Germinal center (tissue), 1 donor: ENCODE measurements around the gene ELMO2.

ENCODE experiments used
- DNase-seq: peaks from one replicate; pipeline ENCODE4 v3.0.0; 2012; ENCODE audit warnings: mixed read lengths, low spot score

The ELMO2 gene

DNA sequence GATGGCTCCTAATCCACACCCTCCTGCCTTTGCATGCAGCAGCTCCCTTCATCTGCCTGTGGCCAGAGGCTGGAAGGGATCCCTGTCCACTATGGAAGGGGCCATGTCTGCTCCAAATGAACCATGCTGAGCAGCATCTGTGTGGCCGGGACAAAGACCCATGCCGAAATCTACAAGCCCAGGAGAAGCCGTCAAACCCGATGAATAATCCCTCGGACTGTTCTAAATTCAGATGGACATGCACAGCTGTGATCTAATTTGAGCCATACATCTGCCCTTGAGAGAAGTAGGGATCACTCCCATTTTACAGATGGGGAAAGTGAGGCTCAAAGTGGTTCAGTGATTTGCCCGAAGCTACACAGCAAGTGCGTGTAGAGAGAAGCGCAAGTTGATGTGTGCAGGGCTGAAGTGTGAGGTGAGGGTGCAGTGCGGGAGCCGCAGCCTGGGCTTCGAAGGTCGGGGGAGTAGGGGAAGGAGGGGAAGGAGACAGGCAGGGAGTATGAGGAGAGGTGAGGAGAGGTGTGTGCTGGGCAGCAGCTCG, 75.5 kb downstream of the ELMO2 start:
- DNase-seq = no peak

DNA sequence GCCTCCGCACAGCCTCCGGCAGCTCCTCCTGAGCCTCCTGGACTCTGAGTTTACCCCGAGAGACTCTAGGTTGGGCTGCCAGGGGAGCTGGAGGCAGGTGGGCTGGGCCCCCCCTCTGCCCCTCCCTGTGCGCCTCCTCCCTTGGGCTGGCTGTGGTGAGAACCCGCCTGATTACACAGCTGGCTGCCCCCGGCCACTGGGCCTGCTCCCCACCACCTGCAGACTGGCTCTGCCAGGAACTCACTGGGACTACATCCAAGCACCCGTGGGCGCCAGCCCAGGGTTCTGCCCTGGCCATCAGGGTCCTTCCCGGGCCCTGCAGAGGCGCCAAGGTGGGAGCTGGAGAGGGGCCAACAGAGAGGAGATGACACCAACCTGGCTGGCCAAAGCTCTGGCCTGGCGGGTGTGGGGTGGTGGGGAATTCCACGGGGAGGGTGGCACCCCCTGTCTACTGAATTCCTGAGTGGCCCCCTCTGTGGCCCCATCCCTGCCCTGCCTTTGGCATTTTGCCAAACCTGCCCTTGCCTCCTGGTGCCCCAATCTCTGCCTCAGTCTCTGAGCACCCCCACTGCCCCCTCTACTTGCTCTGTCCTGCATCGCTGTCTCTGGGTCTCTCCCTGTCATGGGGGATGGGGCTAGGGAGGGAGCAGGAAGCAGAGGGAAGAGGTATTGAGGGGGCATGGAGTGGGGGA, 76.2 kb downstream of the ELMO2 start:
- no peak for DNase-seq

DNA sequence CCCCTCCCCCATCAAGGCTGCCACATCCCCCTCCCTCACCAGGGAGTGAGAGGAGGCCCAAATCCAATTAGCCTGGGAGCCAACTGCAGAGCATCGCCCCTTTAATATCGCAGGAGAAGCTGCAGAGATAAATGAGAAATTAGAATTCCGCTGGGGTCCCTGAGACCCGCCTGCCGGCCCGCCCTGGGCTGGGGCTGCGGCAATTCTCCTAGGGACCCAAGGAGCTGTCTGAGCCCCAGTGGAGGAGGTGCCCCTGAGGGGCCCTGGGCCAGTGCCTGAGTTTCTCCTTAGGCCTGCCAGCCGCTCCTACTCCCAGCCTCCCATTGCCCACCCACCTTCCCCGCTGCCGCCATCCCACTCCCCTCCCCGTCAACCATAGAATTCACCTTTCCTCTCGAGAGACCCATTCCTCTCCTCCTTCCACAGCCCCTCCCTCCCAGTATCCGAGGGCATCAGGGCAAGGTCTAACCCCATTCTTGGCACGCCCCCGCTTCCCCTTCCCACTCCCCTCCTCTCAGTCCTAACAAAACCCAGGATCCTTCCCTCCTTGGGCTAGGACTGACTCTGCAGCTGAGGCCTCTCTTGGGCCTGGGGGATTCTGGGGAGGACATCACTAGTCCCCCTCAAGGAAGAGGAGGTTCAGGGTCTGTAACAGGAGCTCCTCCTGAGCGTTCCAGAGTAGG, 78.1 kb downstream of the ELMO2 start:
- no peak for DNase-seq

DNA sequence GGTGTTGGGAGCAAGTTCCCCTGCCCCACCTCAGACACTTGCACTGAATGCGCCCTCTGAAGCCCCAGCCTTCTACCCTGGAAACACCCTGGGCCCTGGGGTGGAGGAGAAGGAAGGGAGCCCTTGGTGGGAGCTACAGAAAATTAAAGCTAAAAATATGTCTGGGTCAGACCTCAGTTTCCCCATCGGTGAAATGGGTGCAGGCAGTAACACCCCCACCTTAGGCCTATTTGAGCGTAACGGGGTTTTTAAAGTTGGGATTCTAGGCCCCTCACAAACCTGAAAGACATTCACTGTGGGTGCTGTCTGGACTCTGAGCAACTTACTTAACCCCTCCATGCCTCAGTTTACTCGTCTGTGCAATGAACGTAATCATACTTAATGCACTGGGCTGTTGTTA, 78.9 kb downstream of the ELMO2 start:
- no peak for DNase-seq

DNA sequence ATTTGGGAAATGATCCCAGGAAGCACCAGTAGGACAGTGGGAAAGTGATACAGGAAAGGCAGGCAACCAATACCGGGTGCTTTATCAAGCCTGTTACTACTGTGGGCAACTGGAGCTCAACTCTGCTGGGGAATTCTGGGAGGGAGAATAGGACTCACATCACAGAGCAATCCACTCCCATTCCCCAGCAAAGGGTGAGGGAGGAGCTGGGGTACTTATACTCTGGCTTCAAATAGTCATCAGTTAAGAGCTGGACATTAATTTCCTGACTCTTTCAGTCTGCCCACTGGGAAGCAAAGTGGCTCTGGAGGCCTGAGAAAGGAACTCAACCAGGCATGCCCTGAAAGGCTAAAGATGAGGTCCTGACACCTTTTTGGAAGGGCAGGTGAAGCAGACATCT, 80.6 kb downstream of the ELMO2 start:
- no peak for DNase-seq

DNA sequence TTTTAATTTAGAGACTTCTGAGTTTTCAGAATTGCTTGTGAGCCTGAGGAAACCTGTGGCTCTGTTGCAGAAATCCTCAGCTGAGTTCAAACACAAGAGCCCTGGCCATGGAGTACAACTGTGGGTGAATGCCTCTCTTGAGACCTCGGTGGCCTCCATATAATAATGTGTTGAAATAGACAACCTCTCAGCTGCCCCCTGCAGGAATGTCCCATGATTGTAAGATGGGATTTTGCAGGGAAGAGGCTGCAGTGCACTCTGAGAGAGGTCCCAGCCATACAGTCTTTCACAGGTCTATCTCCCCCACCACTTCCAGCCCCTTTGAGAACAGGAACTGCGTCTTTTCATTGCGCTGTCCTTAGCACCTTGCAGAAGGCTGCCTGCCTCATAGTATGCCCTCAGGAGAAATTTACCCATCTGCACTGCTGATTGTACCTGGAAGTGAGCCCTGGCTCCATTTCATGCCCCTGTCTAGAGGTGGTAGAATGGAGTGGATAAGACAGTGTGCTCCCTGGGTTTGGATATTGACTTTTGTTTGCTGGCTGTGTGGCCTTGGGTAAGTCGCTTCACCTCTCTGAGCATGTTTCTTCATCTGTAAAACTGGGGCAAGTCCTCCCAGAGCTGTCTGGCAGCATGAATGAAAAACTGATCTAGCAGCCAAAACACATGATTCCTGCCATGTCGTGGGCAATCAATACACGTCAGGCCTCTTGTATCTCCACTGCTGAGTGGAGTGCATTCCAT, 81.3 kb downstream of the ELMO2 start:
- DNase-seq = no peak

DNA sequence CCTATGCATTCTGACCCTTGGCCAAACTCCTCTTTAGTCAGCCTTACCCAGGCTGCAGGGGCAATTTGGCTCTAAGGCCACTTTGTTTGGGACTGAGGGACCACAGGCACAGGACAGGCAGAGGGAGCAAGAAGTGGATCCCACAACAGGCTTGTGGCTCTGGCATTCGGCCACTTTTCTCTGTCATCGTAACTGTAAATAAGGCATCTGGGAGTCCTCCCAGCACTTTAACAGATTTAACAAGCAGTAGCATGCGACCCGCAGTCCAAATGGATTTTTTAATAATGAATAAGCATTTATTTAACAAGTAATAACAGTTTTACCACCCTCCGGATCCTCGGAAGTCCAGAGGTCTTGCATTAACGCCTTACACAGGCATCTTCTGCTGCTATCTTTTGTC, 82.0 kb downstream of the ELMO2 start:
- DNase-seq = no peak

DNA sequence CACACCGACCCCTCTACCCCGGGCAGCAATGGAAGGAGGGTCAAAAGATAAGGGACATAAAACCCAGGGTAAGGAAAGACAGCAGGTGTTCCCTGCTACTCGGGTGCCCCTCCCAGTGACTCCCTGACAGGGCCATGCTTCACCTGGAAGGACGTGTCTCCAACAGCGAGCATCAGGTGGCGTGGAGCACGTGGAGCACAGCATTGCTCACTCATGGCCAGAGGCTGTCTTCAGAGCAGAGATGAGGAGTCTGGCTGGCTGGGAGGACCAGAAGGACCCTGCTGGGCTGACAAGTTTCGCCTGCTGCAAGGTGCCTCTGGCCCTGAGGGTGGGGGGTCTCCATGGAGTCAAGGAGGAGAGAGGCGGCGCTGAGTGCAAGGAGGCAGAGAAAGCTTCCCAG, 82.9 kb downstream of the ELMO2 start:
- DNase-seq = no peak

DNA sequence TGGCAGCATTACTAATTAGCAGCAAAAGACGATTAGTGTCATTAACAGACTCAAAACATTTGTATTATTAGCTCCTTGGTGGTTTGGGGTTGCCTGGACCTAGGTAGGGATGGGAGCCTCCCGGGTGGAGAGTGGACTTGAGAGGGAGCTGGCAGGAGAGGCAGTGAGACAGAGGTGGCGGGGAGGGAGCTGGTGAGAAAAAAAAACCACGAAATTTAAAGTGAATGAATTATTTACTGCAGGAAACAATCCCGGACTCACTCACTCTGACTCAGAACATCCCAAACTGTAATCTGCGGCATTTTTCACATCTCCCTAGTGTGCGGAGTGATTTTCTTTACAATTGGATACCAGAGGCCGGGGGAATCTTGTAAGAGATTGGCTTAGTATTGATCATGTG, 83.8 kb downstream of the ELMO2 start:
- DNase-seq = no peak

DNA sequence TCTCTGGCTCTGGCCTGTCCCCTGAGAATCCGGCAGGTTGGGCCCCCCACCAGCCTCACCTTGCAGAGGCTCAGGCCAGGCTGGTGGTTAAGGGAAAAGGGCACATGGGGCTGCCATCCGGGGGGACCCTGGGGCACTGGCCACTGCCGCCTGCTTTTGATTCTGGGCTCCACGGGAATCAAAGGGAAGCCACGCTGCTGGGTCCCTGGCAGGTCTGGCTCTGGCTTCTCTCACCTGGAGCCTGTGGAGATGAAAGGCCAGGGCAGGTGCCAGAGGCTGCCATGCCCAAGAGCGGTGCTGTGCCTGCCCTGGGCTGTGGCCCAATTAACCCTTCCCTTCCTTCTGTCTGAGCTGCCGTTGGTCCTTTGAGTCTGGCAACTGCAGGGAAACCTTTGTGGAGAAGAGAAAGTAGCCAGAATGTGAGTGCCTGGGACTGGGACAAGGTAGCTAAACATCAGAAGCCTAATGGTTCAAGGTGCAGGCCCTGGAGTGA, 88.7 kb downstream of the ELMO2 start:
- DNase-seq = no peak

DNA sequence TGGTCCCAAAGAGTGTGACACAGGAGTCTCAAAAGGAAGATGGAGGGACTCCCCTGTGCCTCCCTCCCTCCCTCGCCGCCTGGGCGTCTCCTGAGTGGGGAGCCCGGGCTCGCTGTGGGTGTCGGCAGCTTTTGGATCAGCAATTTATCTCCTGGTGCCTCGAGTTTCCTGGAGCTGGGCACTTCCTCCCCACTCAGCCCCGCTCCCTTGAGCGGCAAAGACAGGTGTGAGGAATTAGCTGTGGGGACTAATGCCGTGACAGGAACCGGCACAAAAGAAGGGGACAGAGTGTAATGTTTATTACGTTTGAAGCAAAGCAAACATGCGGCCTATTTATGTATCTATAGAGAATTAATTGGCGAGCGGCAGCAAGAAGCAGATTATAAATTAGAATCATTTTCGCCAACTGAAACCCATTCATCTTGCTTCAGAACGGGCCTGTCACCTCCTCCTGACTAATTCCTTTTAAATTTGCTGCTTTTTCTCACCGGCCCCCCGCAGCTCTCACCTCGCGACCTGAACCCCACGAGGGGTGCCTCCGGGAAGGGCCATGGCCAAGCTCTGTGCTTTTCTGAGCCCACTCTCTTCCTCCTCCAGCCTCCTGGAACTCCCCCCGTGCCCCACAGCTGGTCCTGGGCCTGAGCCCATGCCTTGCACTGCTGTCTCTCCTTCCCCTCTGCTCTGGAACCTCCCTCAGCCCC, 89.3 kb downstream of the ELMO2 start:
- no peak for DNase-seq
